DMS53 (cell line): Measurements from ENCODE around the gene GALT.

Experiments used
- DNase-seq: peaks from one replicate; lab custom pipeline; 2025; lab: John Stamatoyannopoulos, UW

GALT gene

DNA sequence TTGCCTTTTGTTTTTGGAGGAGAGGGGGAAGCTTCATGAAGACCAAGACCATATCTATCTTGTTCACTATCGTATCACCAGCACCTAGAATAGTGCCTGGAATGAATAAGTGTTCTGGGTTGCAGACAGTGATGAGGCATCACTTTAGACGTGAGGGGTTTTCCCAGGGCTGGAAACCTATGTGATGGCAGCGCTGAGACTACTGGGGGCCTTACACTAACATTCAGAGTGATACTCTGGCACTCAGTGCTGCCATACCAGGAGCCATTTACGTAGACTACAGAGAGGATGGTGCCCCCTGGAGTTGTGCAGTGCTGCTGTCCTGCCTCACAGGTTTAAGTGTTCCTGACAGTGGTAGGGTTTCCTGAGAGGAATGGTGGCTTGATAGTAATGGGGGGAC lies 37.7 kb downstream of the GALT start:
- no peak for DNase-seq

DNA sequence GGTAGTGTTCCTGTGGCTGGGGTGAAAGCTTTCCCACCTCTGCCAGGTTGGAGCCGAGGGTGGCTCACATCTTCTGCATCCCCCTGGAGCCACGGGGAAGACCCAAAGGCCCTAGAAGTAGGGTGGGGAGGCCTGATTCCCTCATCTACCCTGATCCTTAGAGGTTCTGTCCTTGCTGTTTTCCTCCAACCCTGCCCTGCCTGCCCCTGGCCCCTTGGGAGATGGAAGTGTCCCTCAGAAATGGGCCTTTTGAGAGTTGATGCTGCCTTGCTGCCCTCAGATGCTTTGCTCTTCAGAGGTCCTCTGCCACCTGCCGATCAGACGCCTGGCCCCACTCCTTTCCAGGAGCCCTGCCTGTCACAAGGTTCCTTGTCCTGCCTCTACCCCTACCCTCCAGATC lies 38.3 kb downstream of the GALT start:
- no peak for DNase-seq

DNA sequence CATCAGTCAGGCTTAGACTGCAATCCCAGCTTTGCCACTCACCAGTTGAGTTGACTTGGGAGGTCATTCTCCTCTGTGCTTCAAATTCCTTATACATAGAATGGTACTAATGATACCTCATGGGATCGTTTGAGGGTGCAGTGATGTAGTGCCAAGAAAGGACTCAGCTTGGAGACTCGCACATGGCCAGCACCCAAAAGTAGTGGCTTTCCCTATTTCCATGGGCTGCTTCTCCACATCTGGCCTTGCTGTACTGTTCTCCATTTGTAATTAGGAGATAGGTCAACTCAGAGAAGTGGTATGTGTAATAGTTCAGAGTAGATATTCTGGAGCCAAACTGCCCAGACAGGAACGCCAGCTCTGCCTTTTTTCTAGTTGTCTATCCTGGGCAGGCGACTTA lies 39.1 kb downstream of the GALT start:
- no peak for DNase-seq

DNA sequence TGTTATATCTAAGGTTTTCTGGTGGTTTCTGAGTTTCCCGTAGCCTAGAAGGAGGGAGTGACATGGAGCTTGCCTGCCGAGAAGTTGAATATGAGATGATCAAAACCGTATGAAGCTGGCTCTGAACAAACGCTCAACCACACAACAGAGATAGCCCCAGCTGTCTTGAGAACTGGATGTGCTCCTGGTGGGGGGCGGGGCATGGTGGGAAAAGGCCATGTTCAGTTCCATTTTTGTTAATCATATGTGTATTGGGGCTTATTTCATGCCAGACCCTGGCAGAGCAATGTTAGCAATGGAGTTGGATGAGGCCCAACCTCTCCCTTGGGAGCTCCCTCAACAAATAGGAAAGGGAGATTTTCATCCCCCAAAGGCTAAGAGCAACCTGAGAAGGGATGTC lies 39.8 kb downstream of the GALT start:
- no peak for DNase-seq

DNA sequence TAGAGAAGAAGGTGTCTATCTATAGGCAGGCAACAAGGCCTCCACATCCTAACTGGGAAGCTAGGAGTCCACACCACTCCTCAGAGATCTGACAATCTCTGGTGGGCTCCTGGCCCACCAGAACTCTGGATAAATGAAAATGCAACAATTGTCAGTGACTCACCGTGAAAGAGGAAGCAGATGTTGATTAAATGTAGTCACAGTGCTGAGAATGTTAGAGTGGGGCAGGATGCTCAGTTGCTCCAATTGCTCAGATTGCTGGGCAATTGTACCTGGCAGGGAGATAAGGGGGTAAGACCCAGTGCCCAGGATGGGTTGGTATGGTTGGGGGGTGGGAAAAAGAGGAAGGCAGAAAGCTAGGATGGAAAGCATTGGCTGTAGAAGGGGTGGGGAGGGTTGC lies 40.3 kb downstream of the GALT start:
- DNase-seq: no peak

GRCh38 chr9:34687276-34688030 lies 41.0 kb downstream of the GALT start:
- no peak for DNase-seq

GRCh38 chr9:34688329-34689115 lies 42.0 kb downstream of the GALT start:
- DNase-seq: peak; percentile 50

GRCh38 chr9:34689116-34689470 lies 42.6 kb downstream of the GALT start:
- peak; percentile 77 for DNase-seq

DNA sequence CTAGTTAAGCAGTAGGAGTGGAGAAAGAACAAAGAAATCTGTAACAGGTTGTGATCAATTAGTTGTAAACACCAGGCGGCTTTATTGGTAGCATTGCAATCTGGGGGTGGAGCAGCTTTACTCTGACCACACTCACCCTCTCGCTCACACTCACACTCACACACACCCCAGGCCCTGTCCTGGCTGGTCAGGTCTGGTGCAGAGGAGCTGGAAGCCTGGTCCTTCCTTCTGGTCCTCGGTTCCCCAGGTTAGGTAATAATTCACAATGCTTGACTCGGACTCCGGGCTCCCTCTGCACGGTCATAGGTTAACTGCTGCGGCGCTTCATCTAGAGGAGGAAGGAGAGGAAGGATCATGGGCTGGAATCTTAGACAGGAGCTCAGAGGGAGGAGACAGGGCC lies 43.0 kb downstream of the GALT start:
- DNase-seq: peak; percentile 53

DNA sequence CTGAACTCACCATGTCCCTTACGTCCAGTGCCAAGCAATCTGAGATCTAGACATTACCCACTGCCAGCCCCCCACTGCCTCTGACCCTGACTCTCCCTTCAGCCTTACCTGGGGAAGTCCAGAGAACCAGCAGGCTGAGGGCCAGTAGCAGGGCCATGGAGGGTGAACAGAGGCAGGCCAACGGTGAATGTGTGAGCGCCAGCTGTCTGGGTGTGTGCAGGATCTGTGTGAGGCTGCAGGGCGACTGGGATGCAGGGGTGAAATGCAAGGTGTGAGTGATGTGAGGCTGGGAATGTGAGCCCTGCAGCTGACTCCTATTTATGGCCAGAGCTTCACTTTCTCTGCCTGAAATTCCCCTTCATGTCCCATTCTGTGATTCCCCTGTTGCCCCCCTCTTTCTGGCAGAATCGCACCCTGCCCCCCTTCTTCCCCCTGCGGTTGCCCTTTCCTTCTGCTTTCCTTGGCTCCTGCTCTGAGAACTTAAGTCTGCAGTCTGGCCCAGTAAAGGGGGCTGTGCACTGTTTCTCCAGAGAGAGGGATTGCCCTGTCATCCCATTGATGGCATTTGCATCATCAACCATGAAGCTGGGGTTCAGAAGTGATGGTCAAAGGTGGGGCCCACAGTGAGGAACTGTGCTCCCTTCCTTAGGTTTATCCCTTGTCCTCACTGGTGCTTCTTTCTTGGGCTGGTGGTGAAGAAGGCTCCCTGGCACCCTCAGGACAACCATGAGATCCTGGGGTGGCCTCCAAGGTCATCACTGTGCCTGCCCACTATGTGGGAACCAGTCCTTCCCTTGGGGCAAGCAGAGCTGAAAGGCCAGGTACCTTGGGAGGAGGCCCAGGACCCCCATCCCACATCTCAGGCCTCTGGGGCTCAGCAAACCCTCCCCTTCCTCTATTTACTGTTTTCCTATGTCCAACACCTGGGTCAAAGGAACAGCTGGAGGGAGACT lies 44.8 kb downstream of the GALT start, which contains the start of gene CCL19:
CCL19 (minus strand) TSS at position 294 of the 953 bp plus-strand sequence; CDS start at position 157, 137 bp downstream.
- DNase-seq: no peak

DNA sequence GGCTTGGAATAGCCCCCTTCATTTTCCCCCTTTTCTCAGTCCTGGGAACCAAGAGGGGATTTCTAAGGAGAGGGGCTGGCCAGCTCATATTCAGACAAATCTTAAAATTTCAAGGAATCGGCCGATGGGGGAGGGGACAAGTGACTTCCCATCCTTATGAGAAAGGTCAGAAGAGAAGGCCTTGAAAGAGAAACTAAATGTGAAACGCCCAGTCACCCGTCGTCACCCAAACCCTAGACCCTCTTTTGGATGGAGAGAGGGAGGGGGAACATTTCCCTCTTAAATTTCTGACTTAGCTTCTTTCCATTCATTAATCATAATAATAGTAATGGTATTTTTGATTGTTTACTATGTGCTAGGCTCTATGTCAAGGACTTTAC lies 45.5 kb downstream of the GALT start:
- DNase-seq: no peak

GRCh38 chr9:34693560-34693959 lies 47.1 kb downstream of the GALT start:
- no peak for DNase-seq

- DNase-seq: no peak
These were observed 48.3 kb downstream of the GALT start for GRCh38 chr9:34694811-34695210.
